HUES6 (cell line): ENCODE data around the gene WDR47.
"Not testable (repeated sequence)": the region's sequence is repeated elsewhere in the genome, so short reads cannot be mapped to it uniquely, and the experiment has no call there.

Source experiments
- H3K27ac ChIP-seq: 2 replicates; pipeline ENCODE4 v1.7.0; 2013; ENCODE audit warnings: low read depth, mild to moderate bottlenecking, low read length, inconsistent platforms
- H3K27me3 ChIP-seq: 2 replicates; pipeline ENCODE4 v1.6.1; 2013; ENCODE audit warnings: low read length; ENCODE audit not compliant: control insufficient read depth, insufficient read depth
- H3K36me3 ChIP-seq: 2 replicates; pipeline ENCODE4 v1.6.1; 2013; ENCODE audit warnings: low read length; ENCODE audit not compliant: control insufficient read depth, insufficient read depth
- H3K4me1 ChIP-seq: 2 replicates; pipeline ENCODE4 v1.6.1; 2013; ENCODE audit warnings: low read length; ENCODE audit not compliant: control insufficient read depth, insufficient read depth
- H3K4me3 ChIP-seq: 2 replicates; pipeline ENCODE4 v1.5.1; 2013; ENCODE audit warnings: low read depth, low read length
- H3K9ac ChIP-seq: one replicate; pipeline ENCODE4 v1.6.1; 2013; ENCODE audit warnings: mild to moderate bottlenecking, low read length
- H3K9me3 ChIP-seq: 2 replicates; pipeline ENCODE4 v1.6.1; 2013; ENCODE audit warnings: low read depth, low read length; ENCODE audit not compliant: control insufficient read depth, insufficient read depth

Gene WDR47

DNA sequence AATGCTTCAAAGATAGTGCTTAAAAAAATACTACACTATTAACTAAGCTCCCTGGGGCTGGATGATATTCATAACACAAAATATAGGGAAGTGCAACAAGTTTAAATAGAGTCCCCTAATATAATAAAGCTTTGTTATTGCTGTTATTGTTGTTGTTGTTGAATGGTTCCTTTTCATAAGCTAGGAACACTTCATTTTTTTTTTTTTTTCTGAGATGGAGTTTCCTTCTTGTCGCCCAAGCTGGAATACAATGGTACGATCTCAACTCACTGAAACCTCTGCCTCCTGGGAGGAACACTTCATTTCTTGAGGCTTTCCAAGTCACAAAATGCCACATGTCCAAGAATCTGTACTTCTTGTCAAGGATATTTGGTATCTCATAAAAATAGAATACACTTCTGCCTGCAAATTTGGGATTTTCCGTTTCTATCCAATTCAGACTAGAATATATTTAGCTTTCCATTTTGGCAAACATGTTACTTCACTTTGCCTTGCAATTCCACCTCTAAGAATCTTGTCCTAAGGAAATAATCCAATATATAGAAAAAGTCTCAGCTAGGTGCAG is 21.1 kb downstream of the WDR47 start:
- no peaks in the 10 kb centered on the region; the same call in 1 of the 2 replicates for H3K9me3 ChIP-seq
- H3K36me3 ChIP-seq: no peaks in the 10 kb centered on the region
- H3K27ac ChIP-seq: no peak overlapping the region
- H3K4me3 ChIP-seq: no peak overlapping the region
- H3K27me3 ChIP-seq: no peaks in the 10 kb centered on the region
- no peaks in the 10 kb centered on the region for H3K4me1 ChIP-seq
- no peak overlapping the region for H3K9ac ChIP-seq

DNA sequence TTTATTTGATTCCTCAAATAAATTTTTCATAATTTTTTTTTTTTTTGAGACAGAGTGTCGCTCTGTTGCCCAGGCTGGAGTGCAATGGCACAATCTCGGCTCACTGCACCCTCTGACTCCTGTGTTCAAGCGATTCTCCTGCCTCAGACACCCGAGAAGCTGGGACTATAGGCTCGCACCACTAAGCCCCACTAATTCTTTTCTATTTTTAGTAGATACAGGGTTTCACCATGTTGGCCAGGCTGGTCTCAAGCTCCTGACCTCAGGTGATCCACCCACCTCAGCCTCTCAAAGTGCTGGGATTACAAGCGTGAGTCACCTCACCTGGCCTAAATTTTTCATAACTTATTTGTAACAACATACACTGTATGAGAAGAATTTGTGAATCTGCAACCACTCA is 24.2 kb downstream of the WDR47 start:
- H3K9me3 ChIP-seq, H3K27ac ChIP-seq, H3K9ac ChIP-seq, H3K4me3 ChIP-seq, H3K27me3 ChIP-seq, H3K4me1 ChIP-seq, H3K36me3 ChIP-seq: not testable (repeated sequence)

DNA sequence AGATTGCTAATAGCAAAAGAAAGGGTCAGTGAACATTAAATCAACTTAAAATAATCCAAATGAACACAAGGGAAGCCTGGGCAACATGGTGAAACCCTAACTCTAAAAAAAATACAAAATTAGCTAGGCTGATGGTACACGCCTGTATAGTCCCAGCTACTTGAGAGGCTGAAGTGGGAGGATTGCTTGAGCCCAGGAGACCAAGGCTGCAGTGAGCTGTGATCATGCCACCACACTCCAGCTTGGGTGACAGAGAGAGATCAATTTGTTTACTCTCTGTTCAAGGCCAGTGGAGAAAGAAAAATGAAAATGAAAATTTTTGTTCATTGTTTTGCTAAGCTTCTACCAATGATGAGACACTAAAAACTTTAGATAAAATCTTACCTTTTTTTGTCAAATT is 24.8 kb downstream of the WDR47 start:
- H3K27ac ChIP-seq: no peak overlapping the region
- H3K4me1 ChIP-seq: no peaks in the 10 kb centered on the region
- H3K9me3 ChIP-seq: no peaks in the 10 kb centered on the region
- no peaks in the 10 kb centered on the region for H3K36me3 ChIP-seq
- H3K4me3 ChIP-seq: no peak overlapping the region
- no peak overlapping the region for H3K9ac ChIP-seq
- no peaks in the 10 kb centered on the region for H3K27me3 ChIP-seq

DNA sequence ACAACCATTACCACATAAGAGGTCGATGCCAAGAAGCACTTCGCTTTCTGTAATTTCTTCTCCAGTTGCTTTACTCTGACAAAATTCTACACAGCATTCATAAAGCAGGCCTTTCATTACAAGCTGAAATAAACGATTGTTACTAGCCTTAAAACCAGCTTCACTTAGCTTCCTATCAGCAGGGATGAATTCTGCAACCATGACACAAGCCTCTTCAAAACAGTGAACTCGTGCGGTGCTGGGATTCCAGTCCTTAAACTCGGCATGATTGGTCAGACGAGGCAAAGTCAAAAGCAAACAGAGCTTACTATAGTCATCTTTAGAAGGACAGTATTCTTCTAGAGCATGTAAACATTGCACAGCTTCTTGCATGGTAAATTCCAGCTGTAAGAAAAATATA is 30.6 kb downstream of the WDR47 start:
- no peaks in the 10 kb centered on the region for H3K4me1 ChIP-seq
- no peaks in the 10 kb centered on the region for H3K27me3 ChIP-seq
- H3K27ac ChIP-seq: no peak overlapping the region
- H3K36me3 ChIP-seq: peaks cover 10% of the 10 kb centered on the region
- no peaks in the 10 kb centered on the region for H3K9me3 ChIP-seq
- H3K4me3 ChIP-seq: no peak overlapping the region
- H3K9ac ChIP-seq: no peak overlapping the region

DNA sequence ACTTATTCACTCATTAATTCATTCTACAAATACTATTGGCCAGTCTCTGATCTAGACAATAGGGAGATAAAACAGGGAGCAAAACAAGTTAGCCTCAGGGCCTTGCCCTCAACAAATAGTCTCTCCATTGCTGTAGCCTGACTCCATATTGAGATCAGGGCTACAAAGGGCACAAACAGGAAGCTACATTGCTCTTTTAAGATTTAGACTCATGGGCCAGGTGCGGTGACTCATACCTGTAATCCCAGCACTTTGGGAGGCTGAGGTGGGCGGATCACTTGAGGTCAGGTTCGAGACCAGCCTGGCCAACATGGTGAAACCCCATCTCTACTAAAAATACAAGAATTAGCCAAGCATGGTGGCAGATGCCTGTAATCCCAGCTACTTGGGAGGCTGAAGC is 45.3 kb downstream of the WDR47 start:
- not testable (repeated sequence) for H3K27me3 ChIP-seq, H3K9me3 ChIP-seq, H3K4me1 ChIP-seq, H3K27ac ChIP-seq, H3K4me3 ChIP-seq, H3K9ac ChIP-seq
- peaks cover 13% of the 10 kb centered on the region for H3K36me3 ChIP-seq

DNA sequence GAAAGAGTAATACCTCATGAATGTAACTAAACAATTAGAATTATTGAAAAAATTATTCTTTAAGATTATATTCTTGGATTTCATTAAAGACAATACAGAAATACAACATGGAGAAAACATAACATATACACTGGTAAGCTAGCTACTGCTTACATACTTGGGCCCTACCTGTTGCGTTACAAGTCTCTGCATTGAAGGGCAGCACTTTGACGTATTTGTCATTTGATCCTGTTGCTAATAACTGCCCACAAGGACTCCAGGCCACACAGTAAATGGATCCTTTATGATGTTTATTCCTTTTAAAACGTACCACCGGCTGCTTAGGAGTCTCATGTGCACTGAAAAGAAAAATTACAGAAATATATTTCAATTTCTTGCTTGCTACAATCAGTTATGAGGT is 58.8 kb downstream of the WDR47 start:
- H3K9me3 ChIP-seq: 0 out of 2 replicates have a peak, but pooled peaks cover 7% of the 10 kb centered on the region
- H3K9ac ChIP-seq: no peak overlapping the region
- peaks cover 24% of the 10 kb centered on the region for H3K36me3 ChIP-seq
- H3K4me1 ChIP-seq: no peaks in the 10 kb centered on the region
- H3K27ac ChIP-seq: no peak overlapping the region
- no peak overlapping the region for H3K4me3 ChIP-seq
- H3K27me3 ChIP-seq: no peaks in the 10 kb centered on the region

DNA sequence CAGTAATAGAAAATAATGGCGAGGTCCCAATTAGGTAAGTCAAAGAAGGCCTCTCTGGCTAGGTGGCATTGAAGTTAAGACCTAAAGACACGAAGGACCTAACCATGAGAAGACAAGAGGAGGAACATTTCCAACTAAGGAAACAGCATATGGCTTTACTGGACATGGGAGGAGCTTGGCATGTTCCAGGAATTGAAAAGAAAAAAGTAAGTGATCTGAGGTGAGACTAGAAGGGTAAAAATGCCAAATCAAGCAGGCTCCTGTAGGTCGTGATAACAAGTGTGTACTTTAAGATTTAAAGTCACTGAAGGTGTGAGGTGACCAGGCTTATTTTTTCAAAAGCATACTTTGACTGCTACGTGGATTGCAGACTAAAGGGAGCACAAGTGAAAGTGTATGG is 65.2 kb downstream of the WDR47 start:
- Histone ChIP-seq H3K27ac (no peak overlapping the region), H3K9ac (no peak overlapping the region), H3K36me3 (peaks cover 23% of the 10 kb centered on the region), H3K27me3 (no peaks in the 10 kb centered on the region), H3K9me3 (0 out of 2 replicates have a peak, but pooled peaks cover 7% of the 10 kb centered on the region), H3K4me1 (no peaks in the 10 kb centered on the region), H3K4me3 (no peak overlapping the region)

DNA sequence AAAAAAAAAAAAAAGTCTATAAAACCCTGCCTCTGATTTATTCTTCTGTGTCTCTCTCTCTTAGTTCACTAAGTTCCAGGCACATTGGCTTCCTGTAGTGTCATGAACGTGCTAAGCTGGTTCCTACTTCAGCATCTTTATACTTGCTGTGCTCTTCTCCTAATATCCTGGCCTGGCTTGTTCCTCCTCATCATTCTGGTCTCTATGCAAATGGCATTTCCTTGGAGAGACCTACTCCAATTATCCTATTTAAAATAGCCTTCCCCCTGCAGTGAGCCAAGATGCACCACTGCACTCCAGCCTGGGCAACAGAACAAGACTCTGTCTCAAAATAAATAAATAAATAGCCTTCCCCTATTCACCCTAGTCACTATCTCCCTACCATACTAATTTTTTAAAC is 69.0 kb downstream of the WDR47 start:
- H3K27me3 ChIP-seq: no peaks in the 10 kb centered on the region
- no peaks in the 10 kb centered on the region for H3K4me1 ChIP-seq
- H3K4me3 ChIP-seq: no peak overlapping the region
- no peak overlapping the region for H3K27ac ChIP-seq
- peaks cover 21% of the 10 kb centered on the region for H3K36me3 ChIP-seq
- H3K9ac ChIP-seq: no peak overlapping the region
- H3K9me3 ChIP-seq: no peaks in the 10 kb centered on the region

DNA sequence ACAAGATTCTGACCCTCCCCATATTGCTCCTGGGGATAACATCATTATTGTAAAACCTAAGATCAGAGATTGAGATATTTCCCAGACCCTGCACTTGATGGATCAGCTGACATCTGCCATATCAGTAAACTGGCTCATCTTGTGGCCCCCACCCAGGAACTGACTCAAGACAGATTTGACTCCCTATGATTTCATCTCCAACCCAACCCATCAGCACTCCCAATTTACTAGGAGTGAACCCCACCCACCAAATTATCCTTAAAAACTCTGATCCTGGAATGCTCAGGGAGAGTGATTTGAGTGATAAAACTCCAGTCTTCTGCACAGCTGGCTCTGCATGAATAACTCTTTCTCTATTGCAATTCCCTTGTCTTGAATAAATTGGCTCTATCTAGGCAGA is 72.6 kb downstream of the WDR47 start:
- no peak overlapping the region for H3K27ac ChIP-seq

DNA sequence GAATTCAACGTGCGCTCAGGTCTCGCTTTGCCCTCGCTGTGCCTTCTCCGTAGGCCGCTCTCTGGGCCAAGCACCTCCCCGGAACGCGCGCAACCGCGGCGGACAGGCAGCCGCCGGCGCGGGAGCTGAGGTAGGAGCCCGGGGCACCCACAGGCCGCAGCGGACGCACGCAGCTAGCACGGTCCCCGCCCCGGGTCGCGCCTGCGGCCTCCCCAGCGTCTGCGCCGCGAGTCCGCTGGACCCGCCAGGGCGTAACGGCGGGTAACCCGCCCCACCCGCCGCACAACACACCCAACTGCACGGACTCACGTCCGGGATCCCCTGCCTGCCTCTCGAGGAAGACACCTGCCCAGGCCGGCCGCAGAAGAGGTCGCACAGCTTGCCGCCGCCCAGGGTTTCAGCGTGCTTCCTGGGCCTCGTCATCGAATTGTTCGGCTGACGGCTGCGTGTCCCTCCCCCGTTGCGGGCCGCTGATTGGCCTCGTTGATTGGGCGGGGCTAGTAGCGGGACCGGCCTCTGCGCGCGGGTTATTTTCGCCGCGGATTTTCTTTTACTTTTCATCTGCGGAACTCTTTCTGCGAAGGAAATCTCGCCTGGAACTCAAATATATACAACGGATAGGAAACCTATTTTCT is 78.7 kb downstream of the WDR47 start, which contains the start of gene CLCC1:
TSS of gene CLCC1 (minus strand) at position 433 of the 635 bp plus-strand sequence. CDS start 13,047 bp downstream, outside the sequence.
- 0 out of 2 replicates have a peak, but pooled peaks cover 4% of the 10 kb centered on the region for H3K27me3 ChIP-seq
- H3K4me3 ChIP-seq: peak within 1 kb of the TSS; percentile 72
- no peaks in the 10 kb centered on the region; the same call in 1 of the 2 replicates for H3K36me3 ChIP-seq
- H3K9me3 ChIP-seq: no peaks in the 10 kb centered on the region
- peak within 1 kb of the TSS; percentile 66; the same call in 1 of the 2 replicates for H3K27ac ChIP-seq
- H3K9ac ChIP-seq: peak within 1 kb of the TSS; percentile 80
- peaks cover 6% of the 10 kb centered on the region for H3K4me1 ChIP-seq

More for the DNA sequence above, 72.6 kb downstream of the WDR47 start:
- no peaks in the 10 kb centered on the region for H3K27me3 ChIP-seq
- H3K4me3 ChIP-seq: no peak overlapping the region
- peaks cover 13% of the 10 kb centered on the region for H3K36me3 ChIP-seq
- no peaks in the 10 kb centered on the region for H3K4me1 ChIP-seq
- no peak overlapping the region for H3K9ac ChIP-seq
- H3K9me3 ChIP-seq: no peaks in the 10 kb centered on the region

DNA sequence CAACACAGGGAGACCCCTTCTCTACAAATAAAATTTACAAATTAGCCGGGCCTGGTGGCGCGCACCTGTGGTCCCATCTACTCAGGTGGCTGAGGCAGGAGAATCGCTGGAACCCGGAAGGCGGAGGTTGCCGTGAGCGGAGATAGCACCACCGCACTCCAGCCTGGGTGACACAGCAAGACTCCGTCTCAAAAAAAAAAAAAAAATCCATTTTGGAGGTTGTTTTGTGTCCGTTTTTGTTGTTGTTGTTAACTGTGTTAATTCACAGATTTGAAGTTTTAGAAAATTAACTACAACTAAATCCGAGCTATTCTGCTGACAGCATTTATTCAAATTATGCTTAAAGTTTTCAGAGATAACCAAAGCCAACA is 79.2 kb downstream of the WDR47 start:
- no peaks in the 10 kb centered on the region for H3K9me3 ChIP-seq
- H3K9ac ChIP-seq: peak overlapping the region; percentile 80
- no peaks in the 10 kb centered on the region; the same call in 1 of the 2 replicates for H3K36me3 ChIP-seq
- peak overlapping the region; percentile 66; the same call in 1 of the 2 replicates for H3K27ac ChIP-seq
- peaks cover 6% of the 10 kb centered on the region for H3K4me1 ChIP-seq
- peak overlapping the region; percentile 72 for H3K4me3 ChIP-seq
- 0 out of 2 replicates have a peak, but pooled peaks cover 4% of the 10 kb centered on the region for H3K27me3 ChIP-seq
